LNCaP clone FGC (cell line): ENCODE data around the gene TAPBPL.
"Not testable (repeated sequence)": the region's sequence is repeated elsewhere in the genome, so short reads cannot be mapped to it uniquely, and the experiment has no call there.

ENCODE experiments used
- DNase-seq: peaks from one replicate; pipeline ENCODE4 v3.0.0-alpha.2; 2011; ENCODE audit warnings: low read depth
- H3K4me3 ChIP-seq: 2 replicates; pipeline ENCODE4 v1.5.1; 2011; ENCODE audit warnings: mild to moderate bottlenecking, low read depth, low read length, control low read depth
- TF ChIP-seq, protein P1 (sequence below): IDR thresholded peaks from 2 replicates; pipeline ENCODE4 v1.5.1; 2012; ENCODE audit warnings: mild to moderate bottlenecking; ENCODE audit not compliant: control insufficient read depth, insufficient read depth; ENCODE audit errors: extremely low read depth

TAPBPL gene

DNA sequence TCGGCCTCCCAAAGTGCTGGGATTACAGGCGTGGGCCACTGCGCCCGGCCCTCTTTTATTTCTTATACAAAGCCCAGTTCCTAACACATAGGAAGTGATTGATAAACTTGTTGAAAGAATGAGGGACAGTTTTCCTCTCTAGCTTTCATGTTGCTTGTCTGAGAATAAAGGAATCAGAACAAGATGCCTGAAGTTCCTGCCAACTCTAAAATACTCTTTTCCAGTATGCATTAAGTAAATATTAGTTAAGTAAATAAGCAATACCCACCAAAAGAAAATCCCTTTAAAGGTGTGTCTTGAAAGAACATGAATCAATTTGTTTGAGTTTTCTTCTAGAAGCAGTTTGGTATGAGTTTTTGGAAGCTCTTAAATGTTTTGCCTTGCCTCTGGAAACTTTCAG, 31.5 kb upstream of the TAPBPL start:
- TF ChIP-seq, protein P1, sequence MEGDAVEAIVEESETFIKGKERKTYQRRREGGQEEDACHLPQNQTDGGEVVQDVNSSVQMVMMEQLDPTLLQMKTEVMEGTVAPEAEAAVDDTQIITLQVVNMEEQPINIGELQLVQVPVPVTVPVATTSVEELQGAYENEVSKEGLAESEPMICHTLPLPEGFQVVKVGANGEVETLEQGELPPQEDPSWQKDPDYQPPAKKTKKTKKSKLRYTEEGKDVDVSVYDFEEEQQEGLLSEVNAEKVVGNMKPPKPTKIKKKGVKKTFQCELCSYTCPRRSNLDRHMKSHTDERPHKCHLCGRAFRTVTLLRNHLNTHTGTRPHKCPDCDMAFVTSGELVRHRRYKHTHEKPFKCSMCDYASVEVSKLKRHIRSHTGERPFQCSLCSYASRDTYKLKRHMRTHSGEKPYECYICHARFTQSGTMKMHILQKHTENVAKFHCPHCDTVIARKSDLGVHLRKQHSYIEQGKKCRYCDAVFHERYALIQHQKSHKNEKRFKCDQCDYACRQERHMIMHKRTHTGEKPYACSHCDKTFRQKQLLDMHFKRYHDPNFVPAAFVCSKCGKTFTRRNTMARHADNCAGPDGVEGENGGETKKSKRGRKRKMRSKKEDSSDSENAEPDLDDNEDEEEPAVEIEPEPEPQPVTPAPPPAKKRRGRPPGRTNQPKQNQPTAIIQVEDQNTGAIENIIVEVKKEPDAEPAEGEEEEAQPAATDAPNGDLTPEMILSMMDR: no peak
- no peak for DNase-seq
- H3K4me3 ChIP-seq: no peak overlapping the region

- no peak overlapping the region for H3K4me3 ChIP-seq
- TF ChIP-seq, protein P1: peak; percentile 92
- DNase-seq: peak; percentile 83
Observed at GRCh38 chr12:6423267-6424007, 28.4 kb upstream of the TAPBPL start.

GRCh38 chr12:6424008-6424347, 27.9 kb upstream of the TAPBPL start:
- TF ChIP-seq, protein P1: no peak
- DNase-seq: no peak
- H3K4me3 ChIP-seq: no peak overlapping the region

- DNase-seq: no peak
- TF ChIP-seq, protein P1: no peak
- no peak overlapping the region for H3K4me3 ChIP-seq
Observed at GRCh38 chr12:6424866-6425265, 27.0 kb upstream of the TAPBPL start.

DNA sequence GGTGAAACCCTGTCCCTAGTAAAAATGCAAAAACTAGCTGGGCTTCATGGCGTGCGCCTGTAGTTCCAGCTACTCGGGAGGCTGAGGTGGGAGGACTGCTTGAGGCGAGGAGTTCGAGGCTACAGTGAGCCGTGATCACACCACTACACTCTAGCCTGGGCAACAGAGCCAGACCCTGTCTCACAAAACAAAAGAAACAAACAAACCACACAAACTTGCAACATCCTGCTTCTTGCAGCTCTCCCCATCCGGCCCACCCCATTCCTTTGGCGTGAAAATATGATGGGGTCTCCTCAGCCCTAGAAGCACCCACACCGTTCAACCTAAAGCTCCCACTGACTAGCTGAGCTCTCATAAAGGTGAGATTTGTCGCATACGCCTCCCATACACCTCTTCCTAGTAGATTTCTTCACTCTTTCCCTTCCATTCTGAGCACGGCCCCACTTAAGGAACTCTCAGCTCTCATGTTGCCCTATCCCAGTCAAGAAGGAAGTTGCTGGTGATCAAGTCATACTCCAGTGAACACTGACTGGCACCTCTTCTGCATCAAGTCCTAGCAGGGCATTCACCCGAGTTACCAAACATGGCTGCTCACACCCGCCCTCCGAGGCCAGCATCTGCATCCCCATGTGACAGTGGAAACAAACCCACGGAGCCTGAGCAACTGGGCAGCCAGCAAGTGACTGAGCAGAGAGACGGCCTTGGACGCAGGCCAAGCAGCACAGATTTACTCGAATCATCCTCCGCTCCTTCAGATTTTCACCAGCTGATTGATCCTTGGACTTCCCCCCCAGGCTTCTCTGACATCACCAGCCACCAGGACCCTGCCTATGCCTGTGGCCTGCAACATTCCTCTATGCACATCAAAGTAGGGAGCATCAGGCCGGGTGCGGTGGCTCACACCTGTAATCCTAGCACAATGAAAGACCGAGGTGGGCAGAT, 26.0 kb upstream of the TAPBPL start:
- TF ChIP-seq, protein P1: no peak
- no peak for DNase-seq
- no peak overlapping the region for H3K4me3 ChIP-seq

DNA sequence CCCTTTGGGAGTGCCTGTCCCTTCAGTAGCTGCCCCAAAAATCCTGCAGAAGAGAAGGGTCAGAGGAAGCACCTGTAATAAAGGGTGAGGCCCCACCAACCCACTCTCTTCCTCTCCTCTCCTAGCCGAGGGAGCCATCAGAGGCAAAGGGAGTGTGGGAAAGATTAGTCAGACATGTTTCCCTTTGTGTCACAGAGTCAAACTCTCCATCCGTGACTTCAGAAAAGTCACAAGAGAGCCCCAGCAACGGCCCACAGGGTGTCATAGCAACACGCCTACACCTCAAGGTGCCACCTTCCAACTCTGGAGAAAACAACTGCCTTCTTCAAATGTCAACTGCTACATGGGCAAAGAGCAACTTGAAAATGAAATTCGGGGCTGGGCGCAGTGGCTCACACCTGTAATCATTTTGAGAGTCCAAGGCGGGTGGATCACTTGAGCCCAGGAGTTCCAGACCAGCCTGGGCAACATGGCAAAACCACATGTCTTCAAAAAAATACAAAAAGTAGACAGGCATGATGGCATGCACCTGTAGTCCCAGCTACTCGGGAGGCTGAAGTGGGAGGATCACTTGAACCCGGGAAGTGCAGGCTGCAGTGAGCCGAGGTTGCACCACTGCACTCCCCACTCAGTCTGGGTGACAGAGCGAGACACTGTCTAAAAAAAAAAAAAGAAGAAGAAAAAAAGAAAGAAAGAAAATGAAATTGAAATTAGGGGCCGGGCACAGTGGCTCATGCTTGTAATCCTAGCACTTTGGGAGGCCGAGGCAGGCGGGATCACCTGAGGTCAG, 24.8 kb upstream of the TAPBPL start:
- TF ChIP-seq, protein P1: no peak
- H3K4me3 ChIP-seq: no peak overlapping the region
- no peak for DNase-seq

DNA sequence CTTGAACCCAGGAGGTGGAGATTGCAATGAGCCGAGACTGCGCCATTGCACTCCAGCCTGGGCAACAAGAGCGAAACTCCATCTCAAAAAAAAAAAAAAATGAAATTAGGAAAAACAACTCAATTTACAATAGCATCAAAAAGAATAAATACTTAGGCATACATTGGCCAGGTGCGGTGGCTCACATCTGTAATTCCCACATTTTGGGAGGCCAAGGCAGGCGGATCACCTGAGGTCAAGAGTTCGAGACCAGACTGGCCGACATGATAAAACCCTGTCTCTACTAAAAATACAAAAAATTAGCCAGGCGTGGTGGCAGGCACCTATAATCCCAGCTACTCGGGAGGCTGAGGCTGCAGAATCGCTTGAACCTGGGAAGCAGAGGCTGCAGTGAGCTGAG, 24.0 kb upstream of the TAPBPL start:
- H3K4me3 ChIP-seq, DNase-seq: not testable (repeated sequence)
